Measurements from ENCODE around the gene PRKCQ.

PRKCQ gene

GRCh38 chr10:6603142-6604125 lies 23.4 kb upstream of the PRKCQ start:
- no peak for TF ChIP-seq GATA1 (IDR thresholded peaks at IDR 0.05; ENCODE audit: low read depth, low read length)

GRCh38 chr10:6602700-6603084 lies 22.6 kb upstream of the PRKCQ start:
- no peak for DNase-seq
- TF ChIP-seq POLR2A (IDR thresholded peaks at IDR 0.05; ENCODE audit: low read length), result no peak

More at GRCh38 chr10:6603142-6604125, 23.4 kb upstream of the PRKCQ start:
- no peak for DNase-seq

GRCh38 chr10:6602026-6602699 lies 22.1 kb upstream of the PRKCQ start:
- no peak for DNase-seq
- TF ChIP-seq GATA1 (IDR thresholded peaks at IDR 0.05; ENCODE audit: low read depth, low read length) (no peak), POLR2A (IDR thresholded peaks at IDR 0.05; ENCODE audit: low read length) (no peak)

- no peak for DNase-seq
- TF ChIP-seq POLR2A (IDR thresholded peaks at IDR 0.05; ENCODE audit: low read length) (no peak), GATA1 (IDR thresholded peaks at IDR 0.05; ENCODE audit: low read depth, low read length) (no peak)
Measured at GRCh38 chr10:6601246-6601805, 21.2 kb upstream of the PRKCQ start.

GRCh38 chr10:6600224-6600987 lies 20.3 kb upstream of the PRKCQ start:
- no peak for DNase-seq
- no peak for TF ChIP-seq POLR2A (IDR thresholded peaks at IDR 0.05; ENCODE audit: low read length)
- TF ChIP-seq GATA1 (IDR thresholded peaks at IDR 0.05; ENCODE audit: low read depth, low read length), result no peak

- no peak for DNase-seq
- no peak for TF ChIP-seq POLR2A (IDR thresholded peaks at IDR 0.05; ENCODE audit: low read length)
- no peak for TF ChIP-seq GATA1 (IDR thresholded peaks at IDR 0.05; ENCODE audit: low read depth, low read length)
Measured at GRCh38 chr10:6598679-6599078, 18.6 kb upstream of the PRKCQ start.

GRCh38 chr10:6597478-6597877 lies 17.4 kb upstream of the PRKCQ start:
- no peak for TF ChIP-seq GATA1 (IDR thresholded peaks at IDR 0.05; ENCODE audit: low read depth, low read length)
- TF ChIP-seq POLR2A (IDR thresholded peaks at IDR 0.05; ENCODE audit: low read length), result no peak
- DNase-seq, result no peak

- TF ChIP-seq GATA1 (IDR thresholded peaks at IDR 0.05; ENCODE audit: low read depth, low read length) (no peak), POLR2A (IDR thresholded peaks at IDR 0.05; ENCODE audit: low read length) (no peak)
- DNase-seq, result no peak
Measured at GRCh38 chr10:6595499-6595898, 15.4 kb upstream of the PRKCQ start.

GRCh38 chr10:6593241-6593671 lies 13.2 kb upstream of the PRKCQ start:
- TF ChIP-seq POLR2A (IDR thresholded peaks at IDR 0.05; ENCODE audit: low read length), result no peak
- DNase-seq, result no peak

- no peak for TF ChIP-seq POLR2A (IDR thresholded peaks at IDR 0.05; ENCODE audit: low read length)
- no peak for DNase-seq
Measured at GRCh38 chr10:6592080-6592479, 12.0 kb upstream of the PRKCQ start.

GRCh38 chr10:6591668-6592067 lies 11.6 kb upstream of the PRKCQ start:
- no peak for DNase-seq

GRCh38 chr10:6590100-6590499 lies 10.0 kb upstream of the PRKCQ start:
- TF ChIP-seq POLR2A (IDR thresholded peaks at IDR 0.05; ENCODE audit: low read length) (no peak), GATA1 (IDR thresholded peaks at IDR 0.05; ENCODE audit: low read depth, low read length) (no peak)
- DNase-seq, result no peak

More at GRCh38 chr10:6591668-6592067, 11.6 kb upstream of the PRKCQ start:
- no peak for TF ChIP-seq GATA1 (IDR thresholded peaks at IDR 0.05; ENCODE audit: low read depth, low read length)
- TF ChIP-seq POLR2A (IDR thresholded peaks at IDR 0.05; ENCODE audit: low read length), result no peak

- TF ChIP-seq GATA1 (IDR thresholded peaks at IDR 0.05; ENCODE audit: low read depth, low read length) (no peak), POLR2A (IDR thresholded peaks at IDR 0.05; ENCODE audit: low read length) (no peak)
- DNase-seq, result no peak
Measured at GRCh38 chr10:6589287-6590094, 9.4 kb upstream of the PRKCQ start.

Measured in erythroblast (primary cell).